Lower lobe of right lung (tissue), 2 donors: ENCODE data around the gene PPP1R37. TPM values are rescaled to one million over a fixed set of nuclear protein-coding genes. Genes with fewer than 3 reads are reported as not detected.

Source experiments
- ATAC-seq, 2 donors: fragments of 200-7000 bp; cut with Tn5 transposase; one replicate each; pipeline ENCODE4 v1.9.1; 2020 to 2022; ENCODE audit warnings: mild to moderate bottlenecking in 2 of 2, moderate library complexity in 2 of 2
- DNase-seq: peaks from one replicate; pipeline ENCODE4 v3.0.0-alpha.2; 2020
- H3K27ac ChIP-seq: fragments of 200-600 bp; one replicate; pipeline ENCODE4 v1.8.0; 2022
- H3K27me3 ChIP-seq: fragments of 200-600 bp; one replicate; pipeline ENCODE4 v1.8.0; 2022; ENCODE audit warnings: low read depth
- H3K36me3 ChIP-seq: fragments of 200-600 bp; one replicate; pipeline ENCODE4 v1.8.0; 2022; ENCODE audit warnings: mild to moderate bottlenecking
- H3K4me1 ChIP-seq: fragments of 200-600 bp; one replicate; pipeline ENCODE4 v1.8.0; 2022
- H3K4me3 ChIP-seq: fragments of 200-600 bp; one replicate; pipeline ENCODE4 v1.8.0; 2022; ENCODE audit warnings: mild to moderate bottlenecking
- H3K9me3 ChIP-seq: fragments of 200-600 bp; one replicate; pipeline ENCODE4 v1.8.0; 2022
- CTCF ChIP-seq: fragments of 200-600 bp; IDR thresholded peaks from one replicate; pipeline ENCODE4 v1.8.0; 2022; ENCODE audit warnings: antibody characterized with exemption, mild to moderate bottlenecking
- intact Hi-C: fragments of 100-400 bp; cut with DNase I; formaldehyde crosslinking; loops from one replicate; pipeline ENCODE4 v1.11.0; 2022
- total RNA-seq: library from RNA; stranded (reverse); fragmentation: NEBNext Ultra II Directional; extraction: Animal tissue kit (Norgen Biotek cat#: 25700); gene quantifications from one replicate; pipeline ENCODE4 v1.2.1, GENCODE V29; 2021
- donor health status: DM: no; HTN: yes; CAD: no; lungs with severe emphysema.

PPP1R37 gene
- total RNA-seq, 1 donor from 2014 or later, result 29.1 TPM

GRCh38 chr19:45141203-45141900 lies 48.4 kb downstream of the PPP1R37 start:
- no peak for DNase-seq
- H3K36me3 ChIP-seq, result peaks cover 58% of the 10 kb centered on the region
- no peaks in the 10 kb centered on the region for H3K9me3 ChIP-seq
- no peaks in the 10 kb centered on the region for H3K27me3 ChIP-seq
- no peak overlapping the region for H3K27ac ChIP-seq
- H3K4me3 ChIP-seq, result no peak overlapping the region
- H3K4me1 ChIP-seq, result no peaks in the 10 kb centered on the region
- intact Hi-C loops, result no loop called here
- ATAC-seq, result no peak
- no peak for TF ChIP-seq CTCF

- no peak overlapping the region for H3K4me3 ChIP-seq
- no peak for DNase-seq
- no peaks in the 10 kb centered on the region for H3K27me3 ChIP-seq
- peaks cover 62% of the 10 kb centered on the region for H3K36me3 ChIP-seq
- ATAC-seq, result no peak
- H3K9me3 ChIP-seq, result no peaks in the 10 kb centered on the region
- intact Hi-C loops, result no loop called here
- no peak for TF ChIP-seq CTCF
- H3K27ac ChIP-seq, result no peak overlapping the region
- H3K4me1 ChIP-seq, result no peaks in the 10 kb centered on the region
These were observed 49.2 kb downstream of the PPP1R37 start for GRCh38 chr19:45142016-45142725.

GRCh38 chr19:45142726-45143110 lies 49.7 kb downstream of the PPP1R37 start:
- Histone ChIP-seq H3K27ac (no peak overlapping the region), H3K4me3 (no peak overlapping the region), H3K36me3 (peaks cover 62% of the 10 kb centered on the region), H3K27me3 (no peaks in the 10 kb centered on the region), H3K9me3 (no peaks in the 10 kb centered on the region), H3K4me1 (no peaks in the 10 kb centered on the region)
- intact Hi-C loops, result no loop called here
- ATAC-seq, result no peak
- DNase-seq, result no peak
- no peak for TF ChIP-seq CTCF

- Histone ChIP-seq H3K9me3 (no peaks in the 10 kb centered on the region), H3K4me1 (no peaks in the 10 kb centered on the region), H3K36me3 (peaks cover 62% of the 10 kb centered on the region), H3K27me3 (no peaks in the 10 kb centered on the region), H3K4me3 (no peak overlapping the region), H3K27ac (no peak overlapping the region)
- ATAC-seq (no peak), DNase-seq (no peak)
- intact Hi-C loops, result no loop called here
- no peak for TF ChIP-seq CTCF
These were observed 51.7 kb downstream of the PPP1R37 start for GRCh38 chr19:45144431-45145269.

GRCh38 chr19:45145270-45146189 lies 52.6 kb downstream of the PPP1R37 start:
- peaks cover 61% of the 10 kb centered on the region for H3K36me3 ChIP-seq
- H3K9me3 ChIP-seq, result no peaks in the 10 kb centered on the region
- no peak for TF ChIP-seq CTCF
- no peak for ATAC-seq
- H3K27ac ChIP-seq, result no peak overlapping the region
- H3K27me3 ChIP-seq, result peaks cover under 1% of the 10 kb centered on the region
- H3K4me3 ChIP-seq, result no peak overlapping the region
- no peaks in the 10 kb centered on the region for H3K4me1 ChIP-seq
- DNase-seq, result no peak
- intact Hi-C loops, result no loop called here
